ENCODE results near the gene PRR30.
"Not testable (repeated sequence)": the region's sequence is repeated elsewhere in the genome, so short reads cannot be mapped to it uniquely, and the experiment has no call there.

The PRR30 gene

GRCh38 chr2:27139310-27139709, at the start of gene PRR30:
Gene PRR30, minus strand, starts transcription at chr2:27139410. Its CDS starts 1,081 bp downstream, at chr2:27138329.
- DNase-seq (ENCODE audit: low read depth in 2 of 2), result no peak

- no peak for DNase-seq (ENCODE audit: low read depth in 2 of 2)
Measured at GRCh38 chr2:27186613-27187345, 47.6 kb upstream of the PRR30 start.

- no peak for DNase-seq (ENCODE audit: low read depth in 2 of 2)
Measured at GRCh38 chr2:27185331-27186026, 46.3 kb upstream of the PRR30 start.

GRCh38 chr2:27184115-27184514, 44.9 kb upstream of the PRR30 start:
- DNase-seq (ENCODE audit: low read depth in 2 of 2), result no peak

GRCh38 chr2:27182346-27182745, 43.1 kb upstream of the PRR30 start:
- no peak for DNase-seq (ENCODE audit: low read depth in 2 of 2)

GRCh38 chr2:27179344-27180000, 40.3 kb upstream of the PRR30 start:
- DNase-seq (ENCODE audit: low read depth in 2 of 2), result no peak

GRCh38 chr2:27178469-27178868, 39.3 kb upstream of the PRR30 start:
- no peak for DNase-seq (ENCODE audit: low read depth in 2 of 2)

GRCh38 chr2:27177441-27178351, 38.5 kb upstream of the PRR30 start:
- DNase-seq (ENCODE audit: low read depth in 2 of 2), result no peak

- DNase-seq (ENCODE audit: low read depth in 2 of 2), result not testable (repeated sequence)
Measured at GRCh38 chr2:27175781-27176180, 36.6 kb upstream of the PRR30 start.

GRCh38 chr2:27175330-27175729, 36.1 kb upstream of the PRR30 start:
- no peak for DNase-seq (ENCODE audit: low read depth in 2 of 2)

GRCh38 chr2:27174638-27175037, 35.4 kb upstream of the PRR30 start:
- no peak for DNase-seq (ENCODE audit: low read depth in 2 of 2)

- no peak for DNase-seq (ENCODE audit: low read depth in 2 of 2)
Measured at GRCh38 chr2:27171351-27171848, 32.2 kb upstream of the PRR30 start.

GRCh38 chr2:27170581-27171337, 31.5 kb upstream of the PRR30 start:
- DNase-seq (ENCODE audit: low read depth in 2 of 2), result no peak

- DNase-seq (ENCODE audit: low read depth in 2 of 2), result no peak
Measured at GRCh38 chr2:27164960-27165763, 26.0 kb upstream of the PRR30 start.

- DNase-seq (ENCODE audit: low read depth in 2 of 2), result no peak
Measured at GRCh38 chr2:27162151-27163121, 23.2 kb upstream of the PRR30 start.

GRCh38 chr2:27160191-27160590, 21.0 kb upstream of the PRR30 start:
- DNase-seq (ENCODE audit: low read depth in 2 of 2), result no peak

- DNase-seq (ENCODE audit: low read depth in 2 of 2), result no peak
Measured at GRCh38 chr2:27159271-27159670, 20.1 kb upstream of the PRR30 start.

- no peak for DNase-seq (ENCODE audit: low read depth in 2 of 2)
Measured at GRCh38 chr2:27158468-27158867, 19.3 kb upstream of the PRR30 start.

GRCh38 chr2:27155069-27155520, 15.9 kb upstream of the PRR30 start:
- no peak for DNase-seq (ENCODE audit: low read depth in 2 of 2)

All from stimulated activated CD8-positive, alpha-beta memory T cell treated with anti-CD3 and anti-CD28 coated beads, Interleukin-2, amount 100 ng/mL, for 48 hours (primary cell).